Activated T-helper 17 cell treated with anti-CD3 and anti-CD28 coated beads, Interleukin-2, amount 50 U/mL, for 72 hours (primary cell): ENCODE measurements around the gene SLC4A1AP. TPM values are rescaled to one million over a fixed set of nuclear protein-coding genes. Genes with fewer than 3 reads are reported as not detected.

Experiments
- ATAC-seq: fragments of 150-1000 bp; cut with Tn5 transposase; replicated peaks from 2 replicates; pipeline ENCODE4 v1.10.0; 2021; ENCODE audit warnings: mild to moderate bottlenecking, moderate library complexity
- H3K27ac Mint-ChIP-seq: one replicate; pipeline ENCODE4 v1.8.0; 2022; ENCODE audit warnings: mixed read lengths
- H3K27me3 Mint-ChIP-seq: one replicate; pipeline ENCODE4 v1.8.0; 2022; ENCODE audit warnings: mixed read lengths
- H3K36me3 Mint-ChIP-seq: one replicate; pipeline ENCODE4 v1.8.0; 2022; ENCODE audit warnings: low read depth, mild to moderate bottlenecking, mixed read lengths
- H3K4me1 Mint-ChIP-seq: one replicate; pipeline ENCODE4 v1.8.0; 2022; ENCODE audit warnings: mixed read lengths
- H3K4me3 Mint-ChIP-seq: one replicate; pipeline ENCODE4 v1.8.0; 2022; ENCODE audit warnings: mild to moderate bottlenecking, mixed read lengths
- H3K9me3 Mint-ChIP-seq: one replicate; pipeline ENCODE4 v1.8.0; 2022; ENCODE audit warnings: mixed read lengths
- total RNA-seq, 2 donors: library from RNA; stranded (reverse); gene quantifications; one replicate each; pipeline ENCODE4 v1.2.3, GENCODE V29; 2022

The SLC4A1AP gene
- total RNA-seq, 2 donors from 2014 or later = 23.6 to 25.5 TPM

GRCh38 chr2:27714851-27715291, 51.2 kb downstream of the SLC4A1AP start:
- Mint-ChIP-seq H3K36me3 (no peaks in the 10 kb centered on the region), H3K9me3 (no peaks in the 10 kb centered on the region), H3K27ac (peak overlapping the region; percentile 41), H3K27me3 (no peaks in the 10 kb centered on the region), H3K4me1 (peaks cover 21% of the 10 kb centered on the region), H3K4me3 (peak overlapping the region; percentile 71)
- ATAC-seq = no peak

- Mint-ChIP-seq H3K27me3 (no peaks in the 10 kb centered on the region), H3K27ac (no peak overlapping the region), H3K9me3 (no peaks in the 10 kb centered on the region), H3K4me1 (peaks cover 28% of the 10 kb centered on the region), H3K36me3 (no peaks in the 10 kb centered on the region), H3K4me3 (peak overlapping the region; percentile 71)
- ATAC-seq = peak; percentile 53
Observed at GRCh38 chr2:27715318-27716210, 51.9 kb downstream of the SLC4A1AP start.

GRCh38 chr2:27716301-27717069, 52.8 kb downstream of the SLC4A1AP start:
- Mint-ChIP-seq H3K4me3 (peak overlapping the region; percentile 45), H3K4me1 (peaks cover 35% of the 10 kb centered on the region), H3K36me3 (no peaks in the 10 kb centered on the region), H3K9me3 (no peaks in the 10 kb centered on the region), H3K27me3 (no peaks in the 10 kb centered on the region), H3K27ac (no peak overlapping the region)
- no peak for ATAC-seq

GRCh38 chr2:27717070-27717795, 53.5 kb downstream of the SLC4A1AP start:
- Mint-ChIP-seq H3K4me1 (peaks cover 30% of the 10 kb centered on the region), H3K36me3 (no peaks in the 10 kb centered on the region), H3K27me3 (no peaks in the 10 kb centered on the region), H3K27ac (no peak overlapping the region), H3K4me3 (peak overlapping the region; percentile 45), H3K9me3 (no peaks in the 10 kb centered on the region)
- ATAC-seq = peak; percentile 25

- Mint-ChIP-seq H3K9me3 (no peaks in the 10 kb centered on the region), H3K36me3 (no peaks in the 10 kb centered on the region), H3K27me3 (no peaks in the 10 kb centered on the region), H3K4me1 (peaks cover 32% of the 10 kb centered on the region), H3K4me3 (peak overlapping the region; percentile 33), H3K27ac (peak overlapping the region; percentile 42)
- ATAC-seq = peak; percentile 92
Observed at GRCh38 chr2:27720004-27720551, 56.4 kb downstream of the SLC4A1AP start.

- Mint-ChIP-seq H3K9me3 (no peaks in the 10 kb centered on the region), H3K27ac (peak overlapping the region; percentile 42)
- peak; percentile 55 for ATAC-seq
Observed at GRCh38 chr2:27721335-27721734, 57.6 kb downstream of the SLC4A1AP start.

GRCh38 chr2:27721884-27722485, 58.3 kb downstream of the SLC4A1AP start:
- no peak overlapping the region for H3K4me3 Mint-ChIP-seq
- peaks cover 25% of the 10 kb centered on the region for H3K4me1 Mint-ChIP-seq
- H3K27ac Mint-ChIP-seq = no peak overlapping the region
- no peaks in the 10 kb centered on the region for H3K36me3 Mint-ChIP-seq
- H3K9me3 Mint-ChIP-seq = no peaks in the 10 kb centered on the region
- no peak for ATAC-seq
- H3K27me3 Mint-ChIP-seq = no peaks in the 10 kb centered on the region

More at GRCh38 chr2:27721335-27721734, 57.6 kb downstream of the SLC4A1AP start:
- H3K4me3 Mint-ChIP-seq = peak overlapping the region; percentile 33
- H3K36me3 Mint-ChIP-seq = no peaks in the 10 kb centered on the region
- peaks cover 31% of the 10 kb centered on the region for H3K4me1 Mint-ChIP-seq
- H3K27me3 Mint-ChIP-seq = no peaks in the 10 kb centered on the region

GRCh38 chr2:27723372-27724144, 59.9 kb downstream of the SLC4A1AP start:
- H3K27me3 Mint-ChIP-seq = no peaks in the 10 kb centered on the region
- no peaks in the 10 kb centered on the region for H3K9me3 Mint-ChIP-seq
- no peak for ATAC-seq
- no peaks in the 10 kb centered on the region for H3K36me3 Mint-ChIP-seq
- no peak overlapping the region for H3K4me3 Mint-ChIP-seq
- H3K4me1 Mint-ChIP-seq = peaks cover 26% of the 10 kb centered on the region
- H3K27ac Mint-ChIP-seq = no peak overlapping the region

GRCh38 chr2:27724191-27724590, 60.5 kb downstream of the SLC4A1AP start:
- Mint-ChIP-seq H3K4me1 (peaks cover 26% of the 10 kb centered on the region), H3K4me3 (no peak overlapping the region)
- ATAC-seq = no peak

GRCh38 chr2:27724905-27725701, 61.4 kb downstream of the SLC4A1AP start:
- ATAC-seq = no peak
- Mint-ChIP-seq H3K4me3 (no peak overlapping the region), H3K27ac (peak overlapping the region; percentile 15), H3K27me3 (no peaks in the 10 kb centered on the region), H3K9me3 (no peaks in the 10 kb centered on the region), H3K4me1 (peaks cover 20% of the 10 kb centered on the region), H3K36me3 (no peaks in the 10 kb centered on the region)

More at GRCh38 chr2:27724191-27724590, 60.5 kb downstream of the SLC4A1AP start:
- no peak overlapping the region for H3K27ac Mint-ChIP-seq
- H3K9me3 Mint-ChIP-seq = no peaks in the 10 kb centered on the region
- no peaks in the 10 kb centered on the region for H3K36me3 Mint-ChIP-seq
- no peaks in the 10 kb centered on the region for H3K27me3 Mint-ChIP-seq

- H3K9me3 Mint-ChIP-seq = no peaks in the 10 kb centered on the region
- peak; percentile 43 for ATAC-seq
- no peaks in the 10 kb centered on the region for H3K27me3 Mint-ChIP-seq
- peaks cover 9% of the 10 kb centered on the region for H3K4me1 Mint-ChIP-seq
- no peak overlapping the region for H3K4me3 Mint-ChIP-seq
- no peak overlapping the region for H3K27ac Mint-ChIP-seq
- no peaks in the 10 kb centered on the region for H3K36me3 Mint-ChIP-seq
Observed at GRCh38 chr2:27727257-27727656, 63.6 kb downstream of the SLC4A1AP start.

GRCh38 chr2:27728081-27728858, 64.6 kb downstream of the SLC4A1AP start:
- Mint-ChIP-seq H3K27me3 (no peaks in the 10 kb centered on the region), H3K4me1 (peaks cover 7% of the 10 kb centered on the region), H3K36me3 (no peaks in the 10 kb centered on the region), H3K4me3 (no peak overlapping the region), H3K9me3 (no peaks in the 10 kb centered on the region), H3K27ac (no peak overlapping the region)
- ATAC-seq = no peak
